MCF 10A (cell line): Measurements from ENCODE around the gene DTX1. TPM values are rescaled to one million over a fixed set of nuclear protein-coding genes. Genes with fewer than 3 reads are reported as not detected.
A peak's percentile ranks its signal among the peaks of the same experiment; 100 is the strongest.

Source experiments
- BruUV-seq: library from RNA; stranded (reverse); fragments of 400-500 nt; replicated peaks from 2 replicates; lab custom pipeline; 2021; lab: Mats Ljungman, UMichigan
- CTCF ChIA-PET: fragments of 300-600 bp; sonication (Branson Sonifier 250); formaldehyde crosslinking; extraction: SDS; loops from one replicate; lab custom pipeline; 2021; ENCODE audit warnings: antibody characterized with exemption, inconsistent platforms; lab: Yijun Ruan, JAX
- POLR2A ChIA-PET: fragments of 300-600, 350-650 bp; sonication (Branson Sonifier 250); formaldehyde crosslinking; extraction: SDS; loops from one replicate; lab custom pipeline; 2020; ENCODE audit warnings: antibody characterized with exemption, inconsistent platforms; lab: Yijun Ruan, JAX
- DNase-seq: peaks from one replicate; pipeline ENCODE4 v3.0.0-alpha.2; 2018; ENCODE audit not compliant: unreplicated experiment
- H3K27ac Mint-ChIP-seq: one replicate; pipeline ENCODE4 v1.8.0; 2022; ENCODE audit warnings: mild to moderate bottlenecking, low read depth, mixed read lengths; ENCODE audit not compliant: unreplicated experiment
- H3K27me3 Mint-ChIP-seq: one replicate; pipeline ENCODE4 v1.8.0; 2022; ENCODE audit warnings: mixed read lengths; ENCODE audit not compliant: insufficient read depth, unreplicated experiment
- H3K36me3 Mint-ChIP-seq: one replicate; pipeline ENCODE4 v1.8.0; 2022; ENCODE audit warnings: mild to moderate bottlenecking, moderate library complexity, mixed read lengths; ENCODE audit not compliant: insufficient read depth, unreplicated experiment
- H3K4me1 Mint-ChIP-seq: one replicate; pipeline ENCODE4 v1.8.0; 2022; ENCODE audit warnings: mixed read lengths; ENCODE audit not compliant: insufficient read depth, unreplicated experiment
- H3K4me3 Mint-ChIP-seq: one replicate; pipeline ENCODE4 v1.8.0; 2022; ENCODE audit warnings: mild to moderate bottlenecking, moderate library complexity, mixed read lengths; ENCODE audit not compliant: unreplicated experiment
- H3K9me3 Mint-ChIP-seq: one replicate; pipeline ENCODE4 v1.8.0; 2022; ENCODE audit warnings: mixed read lengths; ENCODE audit not compliant: unreplicated experiment
- CTCF ChIP-seq: fragments of 200-600 bp; IDR thresholded peaks from one replicate; pipeline ENCODE4 v1.8.0; 2022; ENCODE audit warnings: antibody characterized with exemption, mild to moderate bottlenecking; ENCODE audit not compliant: unreplicated experiment
- intact Hi-C: fragments of 100-400 bp; cut with micrococcal nuclease; formaldehyde crosslinking; loops from 2 replicates; pipeline ENCODE4 v1.14.1; 2022
- total RNA-seq: library from RNA; stranded (reverse); gene quantifications from 2 replicates; pipeline ENCODE4 v1.2.3, GENCODE V29; 2022

Gene DTX1
- total RNA-seq, 1 experiment from 2014 or later, result not detected

- CTCF ChIA-PET, result interaction anchor here (0.6 to 0.7 kb wide), 3 partner anchors 60 to 217 kb away, joined by 3 read pairs; partner anchors contain the start of gene CFAP73
These were observed 33.3 kb downstream of the DTX1 start for GRCh38 chr12:113089839-113090238.

GRCh38 chr12:113090740-113091139 is 34.2 kb downstream of the DTX1 start:
- Mint-ChIP-seq H3K9me3 (no peaks in the 10 kb centered on the region), H3K36me3 (no peaks in the 10 kb centered on the region), H3K4me1 (no peaks in the 10 kb centered on the region), H3K4me3 (no peak overlapping the region), H3K27ac (no peak overlapping the region), H3K27me3 (peaks cover 17% of the 10 kb centered on the region)
- ChIA-PET POLR2A (no interaction called here), CTCF (interaction anchor here (0.7 kb wide), 1 partner anchor 218 kb away, joined by 3 read pairs; no protein-coding TSS in a partner anchor)
- intact Hi-C loops, result no loop called here
- no TSS peak for BruUV-seq
- no peak for TF ChIP-seq CTCF
- no peak for DNase-seq

More at GRCh38 chr12:113089839-113090238, 33.3 kb downstream of the DTX1 start:
- POLR2A ChIA-PET, result interaction anchor here (0.6 kb wide), 1 partner anchor 35 kb away, joined by 3 read pairs; no protein-coding TSS in a partner anchor
- Mint-ChIP-seq H3K4me1 (no peaks in the 10 kb centered on the region), H3K27me3 (peaks cover 17% of the 10 kb centered on the region), H3K36me3 (no peaks in the 10 kb centered on the region), H3K27ac (no peak overlapping the region), H3K9me3 (no peaks in the 10 kb centered on the region), H3K4me3 (no peak overlapping the region)
- no TSS peak for BruUV-seq
- no peak for DNase-seq
- no peak for TF ChIP-seq CTCF
- intact Hi-C loops, result no loop called here

GRCh38 chr12:113091506-113091905 is 35.0 kb downstream of the DTX1 start:
- H3K4me3 Mint-ChIP-seq, result no peak overlapping the region
- H3K27ac Mint-ChIP-seq, result no peak overlapping the region
- POLR2A ChIA-PET, result no interaction called here
- BruUV-seq, result no TSS peak
- H3K36me3 Mint-ChIP-seq, result no peaks in the 10 kb centered on the region
- intact Hi-C loops, result no loop called here
- CTCF ChIA-PET, result interaction anchor here (0.7 kb wide), 1 partner anchor 93 kb away, joined by 3 read pairs; no protein-coding TSS in a partner anchor
- peaks cover 17% of the 10 kb centered on the region for H3K27me3 Mint-ChIP-seq
- DNase-seq, result no peak
- no peak for TF ChIP-seq CTCF
- no peaks in the 10 kb centered on the region for H3K4me1 Mint-ChIP-seq
- H3K9me3 Mint-ChIP-seq, result no peaks in the 10 kb centered on the region

- Mint-ChIP-seq H3K27ac (no peak overlapping the region), H3K27me3 (peaks cover 17% of the 10 kb centered on the region), H3K36me3 (no peaks in the 10 kb centered on the region), H3K9me3 (no peaks in the 10 kb centered on the region), H3K4me3 (peak overlapping the region; percentile 8), H3K4me1 (no peaks in the 10 kb centered on the region)
- intact Hi-C loops, result no loop called here
- no TSS peak for BruUV-seq
- peak; percentile 16 for DNase-seq
- ChIA-PET CTCF (interaction anchor here (0.6 to 0.7 kb wide), 3 partner anchors 59 to 192 kb away, joined by 3 to 5 read pairs (median 3); no protein-coding TSS in a partner anchor), POLR2A (no interaction called here)
- TF ChIP-seq CTCF, result no peak
These were observed 36.3 kb downstream of the DTX1 start for GRCh38 chr12:113092607-113093408.
